ENCODE results near the gene CD209.

The CD209 gene

DNA sequence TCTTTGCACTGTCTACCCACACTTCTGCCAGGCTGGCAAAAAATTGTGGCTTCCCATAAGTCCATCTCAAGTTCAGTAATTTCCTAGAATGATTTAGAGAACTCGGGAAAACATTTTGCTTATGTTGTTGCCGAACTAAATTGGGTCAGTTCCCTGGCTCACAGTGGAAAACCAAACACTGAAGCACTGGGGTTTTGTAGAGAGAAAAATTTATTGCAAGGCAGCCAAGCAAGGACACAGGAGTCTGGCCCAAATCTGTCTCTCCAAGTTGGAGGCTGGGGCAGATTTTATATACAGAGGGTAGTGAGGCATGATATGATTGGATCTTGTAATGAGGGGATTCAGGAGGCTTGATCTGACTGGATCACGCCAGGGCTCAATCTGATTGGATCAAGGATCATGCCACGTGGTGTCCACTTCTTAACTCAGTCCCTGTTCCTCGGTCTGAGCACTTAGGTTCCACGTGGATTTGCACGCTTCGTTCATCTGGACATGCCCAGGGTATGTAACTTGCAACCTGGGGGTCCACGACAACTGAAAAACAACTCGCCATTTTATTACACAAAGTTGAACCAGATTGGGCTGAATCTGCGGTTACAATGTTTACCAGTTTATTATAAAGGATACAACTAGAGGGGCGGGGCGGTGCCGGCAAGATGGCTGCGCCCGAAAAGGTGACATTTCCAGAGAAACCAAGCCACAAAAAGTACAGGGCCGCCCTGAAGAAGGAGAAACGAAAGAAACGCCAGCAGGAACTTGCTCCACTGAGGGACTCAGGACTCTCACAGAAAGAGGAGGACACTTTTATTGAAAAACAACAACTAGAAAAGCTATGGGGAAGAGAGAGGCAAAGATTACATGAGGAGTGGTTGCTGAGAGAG is 7.3 kb downstream of the CD209 start:
- DNase-seq (ENCODE audit: low read depth in 1 of 2, low spot score in 1 of 2): no peak

DNA sequence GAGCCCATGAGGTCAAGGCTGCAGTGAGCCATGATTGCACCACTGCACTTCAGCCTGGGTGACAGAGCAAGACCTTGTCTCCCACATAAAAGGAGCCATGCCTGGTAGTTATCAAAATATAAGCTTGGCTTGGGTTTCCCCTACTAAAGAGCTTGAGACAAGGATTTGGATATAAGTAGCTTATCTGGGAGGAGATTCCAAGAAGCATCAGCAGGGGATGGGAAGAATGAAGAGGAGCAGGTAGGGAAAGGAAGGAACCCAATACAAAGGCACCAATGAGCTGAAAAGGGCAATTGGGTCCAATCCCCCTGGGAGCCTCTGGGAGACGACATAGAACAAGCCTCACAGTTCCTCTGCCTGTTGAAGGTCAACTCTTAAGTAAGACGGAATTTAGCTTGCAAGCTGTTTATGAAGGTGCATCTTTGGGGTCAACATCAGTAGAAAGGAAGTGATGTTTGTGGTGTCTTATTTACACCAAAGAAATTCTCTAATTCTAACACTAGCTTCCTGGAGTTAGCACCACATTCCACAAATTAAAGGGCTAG is 8.1 kb downstream of the CD209 start:
- DNase-seq (ENCODE audit: low read depth in 1 of 2, low spot score in 1 of 2): no peak

DNA sequence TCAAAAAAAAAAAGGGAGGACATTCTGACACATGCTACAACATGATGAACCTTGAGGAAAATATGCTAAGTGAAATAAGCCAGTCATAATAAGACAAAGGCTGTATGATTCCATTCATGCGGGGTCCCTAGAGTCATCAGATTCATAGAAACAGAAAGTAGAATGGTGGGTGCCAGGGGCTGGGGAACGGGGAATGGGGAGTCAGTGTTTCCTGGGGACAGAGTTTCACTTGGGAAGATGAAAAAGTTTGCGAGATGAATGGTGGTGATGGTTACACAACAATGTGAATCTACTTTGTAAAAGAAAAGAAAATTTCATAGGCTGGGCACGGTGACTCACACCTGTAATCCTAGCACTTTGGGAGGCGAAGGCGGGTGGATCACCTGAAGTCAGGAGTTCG is 9.3 kb downstream of the CD209 start:
- DNase-seq (ENCODE audit: low read depth in 1 of 2, low spot score in 1 of 2): no peak

DNA sequence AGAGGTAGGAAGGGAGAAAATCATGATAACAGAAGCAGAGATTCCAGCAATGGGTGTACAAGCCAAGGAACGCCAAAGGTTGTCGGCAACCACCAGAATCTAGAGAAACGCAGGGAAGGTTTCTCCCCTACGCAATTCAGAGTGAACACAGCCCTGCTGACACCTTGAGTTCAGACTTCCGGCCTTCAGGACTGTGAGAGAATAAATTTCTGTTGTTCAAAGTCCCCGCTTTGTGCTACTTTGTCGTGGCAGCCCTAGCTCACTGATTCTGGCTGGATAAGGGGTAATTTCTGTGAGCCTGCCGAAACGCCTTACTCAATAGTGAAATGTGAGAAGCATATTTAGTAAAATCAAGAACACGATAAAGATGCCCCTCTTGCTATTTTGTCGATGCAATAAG is 10.1 kb downstream of the CD209 start:
- no peak for DNase-seq (ENCODE audit: low read depth in 1 of 2, low spot score in 1 of 2)

DNA sequence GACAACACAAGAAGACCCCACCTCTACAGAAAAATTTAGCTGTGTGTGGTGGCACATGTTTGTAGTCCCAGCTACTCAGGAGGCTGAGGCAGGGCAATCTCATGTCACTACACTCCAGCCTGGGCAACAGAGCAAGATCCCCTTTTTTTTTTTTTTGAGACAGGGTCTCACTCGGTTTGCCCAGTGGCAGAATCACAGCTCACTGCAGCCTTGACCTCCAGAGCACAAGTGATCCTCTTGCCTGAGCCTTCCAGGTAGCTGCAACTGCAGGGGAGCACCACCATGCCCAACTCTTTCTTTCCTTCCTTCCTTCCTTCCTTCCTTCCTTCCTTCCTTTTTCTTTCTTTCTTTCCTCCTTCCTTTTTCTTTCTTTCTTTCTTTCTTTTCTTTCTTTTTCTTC is 11.2 kb downstream of the CD209 start:
- no peak for DNase-seq (ENCODE audit: low read depth in 1 of 2, low spot score in 1 of 2)

DNA sequence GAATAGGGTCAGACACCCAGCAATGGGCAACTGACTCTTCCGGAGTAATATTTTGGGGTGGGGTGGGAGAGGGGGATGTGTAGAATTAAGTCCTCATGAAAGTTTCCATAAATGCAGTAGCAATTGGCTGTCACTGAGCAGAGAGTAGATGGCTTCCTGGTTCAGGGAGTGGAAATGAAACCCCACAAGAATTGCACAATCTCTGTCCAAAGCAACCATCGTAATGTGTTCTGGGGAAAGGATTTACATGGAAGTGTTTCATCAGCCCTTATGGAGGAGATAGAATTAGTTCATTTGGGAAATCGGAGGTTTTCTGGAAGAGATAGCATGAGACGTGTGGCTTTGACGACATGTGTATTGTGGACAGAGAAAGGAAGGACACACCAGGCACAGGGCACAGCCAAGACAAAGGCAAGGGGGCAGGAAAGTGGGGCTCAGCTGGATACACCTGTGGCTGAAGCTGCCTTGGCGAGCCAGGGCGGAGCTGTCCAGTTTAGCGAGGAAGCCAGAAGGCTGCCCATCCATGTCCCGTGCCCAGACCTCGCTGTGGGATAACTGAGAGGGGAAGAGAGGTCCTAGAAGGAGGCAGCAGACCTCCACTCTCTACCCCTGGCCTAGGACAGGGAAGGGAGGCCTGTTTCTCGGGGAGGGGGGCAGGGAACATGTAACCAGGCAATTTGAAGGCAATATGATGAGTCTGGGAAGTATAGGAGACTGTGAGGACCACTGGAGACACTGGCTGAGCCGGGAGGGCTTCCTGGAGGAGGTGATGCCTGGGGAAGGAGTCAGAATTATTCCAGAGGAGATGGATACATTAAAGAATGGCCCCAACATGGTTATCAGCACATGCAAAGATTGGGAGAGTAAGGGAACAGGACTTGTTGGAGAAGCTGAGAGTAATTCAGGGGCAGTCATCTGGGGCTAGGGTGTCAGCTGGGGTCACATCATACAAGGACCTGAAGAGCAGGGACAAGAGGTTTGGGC is 12.8 kb downstream of the CD209 start:
- no peak for DNase-seq (ENCODE audit: low read depth in 1 of 2, low spot score in 1 of 2)

DNA sequence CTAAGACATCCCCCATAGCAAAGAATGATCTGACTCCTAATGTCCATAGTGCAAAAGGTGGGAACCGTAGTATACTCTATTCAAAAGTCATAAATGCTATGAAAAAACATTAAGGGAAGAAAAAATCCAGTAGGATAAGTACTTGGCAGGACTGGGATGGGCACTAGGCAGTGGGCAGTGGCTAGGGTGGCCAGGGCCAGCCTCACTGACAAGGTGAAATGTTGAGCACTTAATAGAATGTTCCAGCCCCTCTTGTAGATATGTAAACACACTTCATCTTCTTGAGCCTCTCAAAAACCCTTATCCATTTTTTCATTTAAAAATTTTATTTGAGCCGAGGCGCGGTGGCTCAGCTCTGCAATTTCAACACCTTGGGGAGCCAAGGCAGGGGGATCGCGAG is 14.0 kb downstream of the CD209 start:
- no peak for DNase-seq (ENCODE audit: low read depth in 1 of 2, low spot score in 1 of 2)

DNA sequence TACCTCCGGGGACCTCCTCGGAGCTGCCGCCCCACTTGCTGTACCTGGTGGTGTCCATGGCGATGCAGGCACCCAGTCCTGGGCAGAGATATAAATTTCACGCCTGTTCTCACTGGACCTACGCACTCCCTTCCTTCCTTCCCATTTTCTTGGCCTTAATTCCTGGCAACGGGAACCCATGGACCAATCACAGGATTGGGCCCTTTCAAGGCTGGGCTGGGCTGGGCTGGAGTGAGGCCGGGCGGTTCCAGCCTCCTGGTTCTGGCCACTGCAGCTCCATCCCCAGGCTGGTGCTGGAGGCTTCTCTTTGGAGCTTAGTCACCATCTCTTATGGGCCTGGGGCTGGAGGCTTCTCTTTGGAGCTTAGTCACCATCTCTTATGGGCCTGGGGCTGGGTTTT is 15.3 kb downstream of the CD209 start, which contains the start of gene CLEC4G:
Gene CLEC4G, minus strand, starts transcription at position 66 of the 400 bp plus-strand sequence. Its CDS starts 8 bp downstream, at position 58.
- DNase-seq (ENCODE audit: low read depth in 1 of 2, low spot score in 1 of 2): no peak

DNA sequence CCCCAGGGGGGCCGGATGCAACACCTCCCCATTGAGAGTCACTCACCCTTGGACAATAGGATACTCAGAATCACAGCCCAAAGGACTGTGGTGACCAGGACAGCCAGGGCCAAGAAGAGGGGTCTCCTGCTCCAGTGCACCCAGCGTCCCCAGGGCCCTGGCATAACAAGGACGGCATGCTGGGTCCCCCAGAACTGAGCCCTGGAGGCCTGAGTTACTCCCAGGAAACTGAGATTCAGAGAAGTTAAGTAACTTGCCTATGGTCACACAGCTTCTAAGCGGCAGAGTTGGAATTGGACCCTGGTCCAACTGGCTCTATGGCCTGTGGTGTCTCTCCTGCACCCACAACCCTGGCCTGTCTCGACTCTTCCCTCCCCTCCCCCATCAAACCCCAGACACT is 15.7 kb downstream of the CD209 start:
- no peak for DNase-seq (ENCODE audit: low read depth in 1 of 2, low spot score in 1 of 2)

DNA sequence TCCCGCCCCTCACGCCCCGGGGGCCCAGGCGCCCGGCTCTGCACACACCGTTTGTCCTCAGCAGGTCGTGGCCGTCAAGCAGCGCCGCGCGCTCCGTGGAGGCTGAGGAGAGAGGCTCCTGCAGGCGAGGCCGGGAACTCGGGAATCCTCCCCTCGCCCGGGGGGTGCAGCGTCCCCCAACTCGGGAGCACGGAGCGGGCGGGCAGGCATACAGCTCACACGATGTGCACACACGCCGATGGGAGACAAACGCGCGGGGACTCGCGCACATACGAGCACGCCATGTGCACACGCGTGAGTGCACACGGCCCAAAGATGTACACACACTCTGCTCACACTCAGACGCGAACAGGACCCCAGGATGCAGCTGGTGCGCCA is 16.1 kb downstream of the CD209 start:
- no peak for DNase-seq (ENCODE audit: low read depth in 1 of 2, low spot score in 1 of 2)

DNA sequence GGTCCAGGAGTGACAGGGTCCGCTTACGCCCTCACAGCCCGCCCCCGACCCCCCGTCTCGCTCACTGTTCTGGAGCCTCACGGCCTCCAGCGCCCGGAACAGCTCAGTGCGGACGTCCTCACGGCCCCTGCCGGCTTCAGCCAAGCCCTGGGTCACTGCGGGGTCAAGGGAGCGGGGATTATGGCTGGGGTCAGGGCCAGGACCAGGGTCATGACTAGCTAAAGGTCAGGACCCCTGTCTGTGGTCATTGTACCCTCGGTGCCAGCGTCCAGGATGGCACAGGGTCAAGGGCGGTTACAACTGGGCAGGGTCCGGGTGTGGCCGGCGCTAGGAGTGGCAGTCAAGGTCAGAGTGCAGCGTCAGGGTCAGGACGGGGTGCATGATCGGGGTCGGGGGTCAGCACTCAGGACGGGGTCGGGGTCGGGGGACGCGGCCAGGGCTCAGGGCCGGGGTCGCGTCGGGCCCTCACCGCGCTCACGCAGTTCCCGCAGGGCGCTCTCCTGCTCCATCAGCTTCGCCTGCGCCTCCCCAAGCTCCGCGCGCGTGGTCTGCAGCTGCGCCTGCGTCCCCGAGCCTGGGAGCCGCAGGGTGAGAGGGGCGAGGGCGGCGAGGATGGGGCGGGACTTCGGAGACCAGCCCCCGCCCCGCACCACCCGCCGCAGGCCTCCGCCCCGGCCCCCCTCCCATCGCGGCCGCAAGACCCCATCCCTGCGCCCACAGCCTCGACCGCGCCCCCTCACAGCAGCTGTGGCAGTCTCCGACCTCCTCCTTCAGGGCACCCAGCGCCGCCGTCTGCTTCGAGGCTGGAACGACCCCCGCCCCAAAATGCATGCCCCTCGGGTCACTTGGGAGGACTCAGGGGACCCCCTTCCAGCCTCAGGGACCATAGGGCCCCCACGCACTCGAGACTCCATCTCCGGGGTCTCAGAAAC is 16.8 kb downstream of the CD209 start:
- no peak for DNase-seq (ENCODE audit: low read depth in 1 of 2, low spot score in 1 of 2)

DNA sequence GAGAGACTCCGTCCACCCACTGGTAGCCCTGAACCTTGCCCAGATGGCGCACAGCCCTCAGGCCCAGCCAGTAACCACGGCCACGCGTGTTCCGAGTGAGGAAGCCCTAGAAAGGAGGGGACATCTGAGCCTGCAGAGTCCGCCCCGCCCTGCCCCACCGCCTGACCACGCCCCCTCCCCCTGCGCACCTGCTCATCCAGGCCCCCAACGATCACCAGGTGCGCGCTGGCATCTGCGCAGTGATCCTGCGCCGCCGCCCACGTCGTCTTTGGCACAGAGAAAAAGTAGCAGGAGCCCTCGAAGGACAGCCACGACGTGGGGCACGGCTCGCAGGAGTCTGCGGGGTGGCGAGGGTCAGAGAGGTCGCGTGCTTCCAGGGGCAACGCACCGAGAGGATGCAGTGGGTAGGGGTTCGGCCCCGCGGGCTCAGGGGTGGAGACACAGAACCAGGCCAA is 17.5 kb downstream of the CD209 start:
- no peak for DNase-seq (ENCODE audit: low read depth in 1 of 2, low spot score in 1 of 2)

DNA sequence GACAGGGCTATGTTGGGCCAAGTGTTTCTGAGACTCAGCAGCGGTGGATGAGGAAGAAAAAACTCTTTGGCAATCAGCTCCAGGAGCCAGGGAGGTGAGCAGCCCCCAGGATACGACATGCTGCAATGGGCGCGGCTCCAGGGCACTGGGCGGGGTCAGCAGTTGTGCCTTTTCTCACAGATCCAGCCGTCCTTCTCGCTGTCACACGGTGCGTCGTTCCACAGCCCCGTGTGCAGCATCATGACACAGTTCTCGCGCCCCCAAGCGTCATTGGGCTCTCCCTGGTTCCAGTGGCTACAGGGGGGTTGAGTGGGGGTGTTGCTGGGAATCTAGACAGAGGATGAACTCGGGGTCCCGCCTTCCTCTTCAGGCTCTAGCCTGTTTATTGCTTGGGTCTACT is 18.1 kb downstream of the CD209 start:
- DNase-seq (ENCODE audit: low read depth in 1 of 2, low spot score in 1 of 2): no peak

DNA sequence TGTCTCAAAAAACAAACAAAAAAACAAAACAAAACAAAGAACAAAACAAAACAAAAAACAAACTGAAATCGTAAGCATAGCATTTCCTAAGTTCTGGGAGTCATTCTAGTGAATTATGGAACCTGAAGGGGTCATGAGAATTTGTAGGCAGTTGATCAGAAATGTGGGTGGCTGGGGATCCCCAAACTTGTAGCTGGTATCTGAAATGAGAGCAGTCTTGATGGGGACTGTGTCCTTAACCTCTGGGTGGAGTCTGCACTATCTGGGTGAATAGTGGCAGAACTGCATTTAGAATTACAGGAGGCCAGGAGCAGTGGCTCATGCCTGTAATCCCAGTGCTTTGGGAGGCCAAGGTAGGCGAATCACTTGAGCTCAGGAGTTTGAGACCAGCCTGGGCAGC is 21.5 kb downstream of the CD209 start:
- no peak for DNase-seq (ENCODE audit: low read depth in 1 of 2, low spot score in 1 of 2)

DNA sequence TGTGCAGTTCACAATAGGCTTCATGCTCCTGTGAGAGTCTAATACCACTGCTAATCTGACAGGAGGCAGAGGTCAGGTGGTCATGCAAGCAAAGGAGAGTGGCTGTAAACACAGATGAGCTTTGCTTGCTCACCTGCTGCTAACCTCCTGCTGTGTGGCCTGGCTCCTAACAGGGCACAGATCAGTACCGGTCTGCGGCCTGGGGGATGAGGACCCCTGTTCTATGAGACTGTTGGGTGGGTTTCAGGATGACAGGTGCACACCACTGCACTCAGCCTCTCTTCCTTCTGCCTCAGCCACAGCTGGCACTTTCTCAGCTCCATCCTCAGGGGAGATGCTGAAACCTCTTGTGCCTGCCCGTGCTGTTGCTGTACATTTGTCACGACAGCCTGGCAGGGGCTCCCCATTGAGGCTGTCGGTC is 25.1 kb downstream of the CD209 start:
- no peak for DNase-seq (ENCODE audit: low read depth in 1 of 2, low spot score in 1 of 2)

DNA sequence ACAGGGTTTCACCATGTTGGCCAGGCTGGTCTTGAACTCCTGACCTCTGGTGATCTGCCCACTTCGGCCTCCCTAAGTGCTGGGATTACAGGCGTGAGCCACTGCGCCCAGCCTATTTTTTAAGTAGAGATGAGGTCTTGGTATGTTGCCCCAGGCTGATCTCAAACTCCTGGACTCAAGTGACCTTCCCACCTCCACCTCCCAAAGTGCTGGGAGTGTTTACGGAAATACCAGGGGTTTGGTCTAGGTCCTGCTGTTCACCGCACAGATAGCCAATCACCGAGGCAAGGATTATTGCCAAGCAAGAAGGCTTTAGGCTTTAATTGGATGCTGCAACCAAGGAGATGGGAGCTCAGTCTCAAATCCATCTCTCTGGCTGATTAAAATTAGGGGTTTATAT is 27.0 kb downstream of the CD209 start:
- no peak for DNase-seq (ENCODE audit: low read depth in 1 of 2, low spot score in 1 of 2)

DNA sequence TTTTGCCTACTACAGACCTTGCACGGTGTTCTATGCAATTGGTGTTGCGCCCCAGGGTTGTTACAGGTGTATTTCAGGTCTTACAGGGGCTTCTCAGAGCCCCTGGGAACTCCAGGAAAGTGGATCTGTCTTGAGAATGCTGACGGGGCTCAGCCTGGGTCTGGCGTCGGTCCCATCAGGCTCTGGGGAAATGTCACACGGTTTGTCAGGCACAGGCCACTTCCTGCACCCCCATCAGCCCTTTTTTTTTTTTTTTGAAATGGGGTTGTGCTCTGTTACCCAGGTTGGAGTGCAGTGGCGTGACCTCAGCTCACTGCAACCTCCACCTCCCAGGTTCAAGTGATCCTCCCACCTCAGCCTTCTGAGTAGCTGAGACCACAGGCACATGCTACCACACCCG is 28.7 kb downstream of the CD209 start:
- no peak for DNase-seq (ENCODE audit: low read depth in 1 of 2, low spot score in 1 of 2)

DNA sequence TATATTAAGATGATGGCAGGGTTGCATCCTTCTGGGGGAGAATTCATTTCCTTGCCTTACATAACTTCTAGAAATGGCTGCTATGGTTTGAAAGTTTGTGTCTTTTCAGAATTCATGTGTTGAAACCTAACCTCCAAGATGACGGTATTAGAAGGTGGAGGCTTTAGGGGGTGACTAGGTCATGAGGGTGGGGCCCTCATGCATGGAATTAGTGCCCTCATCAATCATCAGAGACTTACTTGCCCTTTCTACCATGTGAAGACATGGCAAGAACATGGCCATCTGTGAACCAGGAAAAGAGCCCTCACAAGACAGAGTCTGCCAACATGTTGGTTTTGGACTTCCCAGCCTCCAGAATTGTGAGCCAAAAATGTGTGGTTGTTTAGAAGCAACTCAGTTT is 30.6 kb downstream of the CD209 start:
- no peak for DNase-seq (ENCODE audit: low read depth in 1 of 2, low spot score in 1 of 2)

DNA sequence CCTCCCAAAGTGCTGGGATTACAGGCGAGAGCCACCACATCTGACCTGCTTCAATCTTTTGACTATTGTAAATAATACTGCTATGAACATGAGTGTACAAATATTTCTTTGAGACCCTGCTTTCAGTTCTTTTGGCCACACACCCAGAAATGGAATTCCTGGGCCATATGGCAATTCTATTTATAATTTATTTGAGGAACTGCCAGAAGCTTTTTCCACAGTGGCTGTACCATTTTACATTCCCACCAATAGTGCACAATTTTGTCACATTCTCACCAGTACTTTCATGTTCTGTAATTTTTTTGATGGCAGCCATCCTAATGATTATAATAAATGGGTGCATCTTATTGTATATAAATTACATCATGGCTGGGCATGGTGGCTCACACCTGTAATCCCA is 31.7 kb downstream of the CD209 start:
- no peak for DNase-seq (ENCODE audit: low read depth in 1 of 2, low spot score in 1 of 2)

DNA sequence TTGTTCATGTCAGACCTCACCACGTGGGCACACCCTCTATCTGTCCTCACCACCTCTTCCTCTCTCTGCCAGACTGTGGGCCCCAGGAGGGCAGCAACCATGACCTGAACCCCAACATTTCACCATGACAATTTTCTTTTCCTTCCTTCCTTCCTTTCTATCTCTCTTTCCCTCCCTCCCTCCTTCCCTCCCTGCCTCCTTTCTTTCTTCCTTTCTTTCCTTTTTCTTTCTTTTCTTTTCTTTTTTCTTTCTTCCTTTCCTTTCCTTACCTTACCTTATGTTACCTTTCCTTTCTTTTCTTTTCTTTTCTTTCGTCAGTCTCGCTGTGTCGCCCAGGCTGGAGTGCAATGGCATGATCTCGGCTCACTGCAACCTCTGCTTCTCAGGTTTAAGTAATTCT is 36.7 kb downstream of the CD209 start:
- no peak for DNase-seq (ENCODE audit: low read depth in 1 of 2, low spot score in 1 of 2)
